Stimulated activated CD4-positive, alpha-beta T cell treated with anti-CD3 and anti-CD28 coated beads, Interleukin-12 subunit alpha, Interleukin-12 subunit beta, amount 100 ng/mL, for 24 hours (primary cell): Measurements from ENCODE around the gene NHSL2.

Source experiments
- DNase-seq, 2 experiments: peaks; one replicate each; pipeline ENCODE4 v3.0.0-alpha.2; 2020; ENCODE audit warnings: low read depth in 2 of 2

The NHSL2 gene

DNA sequence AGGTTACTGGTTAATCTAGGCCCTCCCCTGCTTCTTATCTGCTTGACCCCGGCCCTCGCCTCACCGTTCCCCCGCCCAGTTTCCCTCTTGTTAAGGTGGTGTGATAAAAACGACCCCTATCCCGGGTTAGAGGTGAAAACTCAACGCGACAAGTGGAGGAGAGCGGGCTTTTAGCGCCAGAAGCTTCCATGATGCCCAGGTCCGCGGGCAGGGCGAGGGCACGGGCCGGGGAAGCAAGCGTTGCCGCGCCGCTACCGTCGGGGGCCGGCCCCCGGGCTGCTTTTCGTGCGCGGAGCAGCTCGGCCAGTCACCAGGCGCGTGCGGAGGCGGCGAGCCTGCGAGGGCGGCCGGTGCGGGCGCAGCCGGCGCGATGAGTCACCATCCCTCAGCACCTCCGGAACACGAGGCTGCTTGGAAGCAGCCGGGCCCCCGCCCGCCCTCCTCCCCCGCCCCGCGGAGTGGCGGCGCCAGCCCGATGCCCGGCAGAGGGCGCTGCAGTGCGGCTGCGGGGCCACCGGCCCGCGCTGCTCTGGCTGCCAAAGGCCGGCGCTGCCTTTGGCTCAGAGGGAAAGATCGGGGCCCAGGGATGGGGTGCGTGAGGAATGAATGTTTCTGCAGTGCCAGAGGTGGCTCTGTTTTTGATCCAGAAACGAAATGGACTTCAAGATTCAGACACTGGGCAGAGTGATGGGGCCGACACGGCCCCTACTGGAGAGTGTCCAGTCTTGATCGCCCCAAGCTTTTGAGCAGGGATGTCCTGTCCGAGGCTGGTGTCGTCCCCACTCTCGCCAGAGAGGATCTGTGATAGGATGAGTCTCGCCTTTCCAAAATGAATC lies 107.8 kb downstream of the NHSL2 start:
- DNase-seq, result peak; percentile 51 to 63

DNA sequence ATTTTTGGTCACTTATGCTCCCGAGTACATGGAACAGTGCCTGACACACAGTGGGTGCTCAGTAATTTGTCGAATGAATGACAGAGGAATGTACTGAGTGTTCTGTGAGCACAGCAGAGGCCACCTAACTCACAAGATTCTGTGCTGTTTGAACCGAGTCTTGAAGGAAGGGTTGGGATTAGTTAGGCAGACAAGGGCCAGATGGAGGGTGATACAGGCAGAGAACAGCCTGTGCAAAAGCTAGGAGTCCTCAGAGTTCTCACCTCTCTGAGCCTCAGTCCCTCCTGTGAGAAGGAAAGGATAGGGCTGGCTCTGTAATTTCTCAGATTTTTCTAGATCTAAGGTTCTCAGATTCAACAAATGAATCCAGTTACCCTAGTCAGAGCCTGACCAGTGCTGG lies 108.8 kb downstream of the NHSL2 start:
- no peak for DNase-seq

DNA sequence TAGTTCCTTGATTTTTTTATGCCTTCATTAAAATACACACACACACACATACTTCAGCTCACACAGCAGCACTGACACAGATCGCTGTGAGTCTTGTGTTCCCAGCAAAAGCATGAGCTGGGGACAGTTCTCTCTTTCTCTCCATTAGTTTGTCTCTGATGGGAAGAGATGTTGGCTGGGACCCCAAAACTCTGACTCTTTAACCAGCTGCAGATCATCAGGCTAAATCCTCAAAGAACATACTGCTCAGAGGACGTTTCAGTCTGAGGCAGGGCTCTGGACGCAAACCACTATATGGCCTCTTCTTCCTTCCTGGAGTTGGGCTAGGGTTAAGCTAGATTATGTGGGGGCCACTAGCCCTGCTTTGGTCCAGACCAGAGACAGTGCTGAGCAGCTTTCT lies 109.6 kb downstream of the NHSL2 start:
- no peak for DNase-seq

DNA sequence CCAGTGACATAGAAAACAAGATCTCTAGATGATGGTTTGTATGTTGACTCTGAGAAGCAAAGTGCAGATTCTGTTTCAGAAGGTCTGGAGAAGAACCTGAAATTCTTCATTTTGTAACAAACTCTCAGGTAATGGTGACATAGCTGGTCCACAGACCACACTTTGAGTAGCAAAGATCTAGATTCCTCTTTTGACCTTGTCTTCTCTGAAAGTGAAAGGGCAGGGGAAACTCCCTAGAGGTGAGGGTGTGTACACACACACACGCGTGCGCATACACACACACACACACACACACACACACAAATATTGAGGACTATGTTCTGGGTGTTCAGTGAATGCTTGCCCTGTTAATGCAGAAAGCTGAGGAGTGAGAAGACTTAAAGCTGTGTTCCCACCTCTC lies 110.1 kb downstream of the NHSL2 start:
- no peak for DNase-seq

DNA sequence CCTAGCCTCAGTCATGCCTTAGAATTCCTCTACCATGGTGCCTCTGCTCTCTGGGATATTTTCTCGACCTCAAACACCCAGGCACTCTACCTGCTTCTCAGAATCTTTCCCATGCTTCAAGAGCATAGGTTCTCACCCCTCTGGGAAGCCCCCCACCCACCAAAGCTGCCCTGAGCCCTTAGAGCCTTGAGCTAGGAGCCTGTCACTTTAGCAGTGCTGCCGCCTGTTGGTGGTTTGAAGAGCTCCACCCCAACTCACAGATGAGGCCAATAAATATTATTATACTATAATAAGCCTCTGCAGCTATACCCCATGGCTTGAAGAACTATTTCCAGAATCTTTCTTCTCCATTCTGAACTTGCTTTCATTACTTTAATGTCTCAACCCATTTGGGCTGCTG lies 111.3 kb downstream of the NHSL2 start:
- peak in 1 of 2 experiments; percentile 8 for DNase-seq

DNA sequence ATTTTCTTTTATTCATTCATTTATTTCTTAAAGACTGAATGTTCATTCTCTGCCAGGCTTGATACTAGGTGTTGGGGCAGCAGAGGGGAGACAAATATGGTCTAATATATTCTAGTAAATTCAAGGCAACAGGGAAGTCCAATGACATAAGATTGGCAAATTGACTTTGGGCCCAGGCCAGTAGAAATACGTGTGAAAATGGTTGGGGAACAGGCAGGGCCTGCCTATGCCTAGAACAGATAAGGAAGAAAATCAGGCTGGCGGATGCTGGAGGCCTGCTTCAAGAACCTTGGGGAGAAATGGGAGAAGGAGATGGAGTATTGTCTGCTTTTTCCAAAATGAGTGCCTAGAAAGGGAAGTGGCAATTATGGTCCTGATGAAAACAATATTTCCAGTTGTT lies 112.4 kb downstream of the NHSL2 start:
- DNase-seq, result no peak

DNA sequence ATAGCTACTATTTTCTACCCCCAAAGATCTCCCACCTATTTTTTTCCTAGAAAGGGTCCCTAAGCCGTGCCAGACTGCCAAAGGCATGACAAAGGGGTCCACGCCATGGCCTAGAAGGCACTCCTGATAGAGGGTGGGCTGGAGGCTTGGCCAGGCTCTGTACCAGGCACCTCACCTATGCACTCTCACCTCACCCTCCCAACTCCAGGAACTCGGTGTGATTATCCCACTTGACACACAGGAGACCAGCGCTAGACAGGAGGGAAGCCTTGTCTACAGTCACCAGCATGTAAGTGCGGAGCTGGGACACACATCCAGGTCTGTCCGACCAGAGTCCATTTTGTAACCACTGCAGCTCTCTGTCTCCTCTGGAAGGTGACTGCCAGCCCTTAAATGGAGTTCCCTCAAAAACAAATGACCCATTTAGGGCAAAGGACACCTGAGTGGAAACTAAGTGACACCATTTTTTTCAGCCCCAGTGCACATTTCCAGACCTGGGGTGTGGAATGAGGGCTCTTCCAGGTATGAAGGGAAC lies 114.7 kb downstream of the NHSL2 start:
- no peak for DNase-seq

DNA sequence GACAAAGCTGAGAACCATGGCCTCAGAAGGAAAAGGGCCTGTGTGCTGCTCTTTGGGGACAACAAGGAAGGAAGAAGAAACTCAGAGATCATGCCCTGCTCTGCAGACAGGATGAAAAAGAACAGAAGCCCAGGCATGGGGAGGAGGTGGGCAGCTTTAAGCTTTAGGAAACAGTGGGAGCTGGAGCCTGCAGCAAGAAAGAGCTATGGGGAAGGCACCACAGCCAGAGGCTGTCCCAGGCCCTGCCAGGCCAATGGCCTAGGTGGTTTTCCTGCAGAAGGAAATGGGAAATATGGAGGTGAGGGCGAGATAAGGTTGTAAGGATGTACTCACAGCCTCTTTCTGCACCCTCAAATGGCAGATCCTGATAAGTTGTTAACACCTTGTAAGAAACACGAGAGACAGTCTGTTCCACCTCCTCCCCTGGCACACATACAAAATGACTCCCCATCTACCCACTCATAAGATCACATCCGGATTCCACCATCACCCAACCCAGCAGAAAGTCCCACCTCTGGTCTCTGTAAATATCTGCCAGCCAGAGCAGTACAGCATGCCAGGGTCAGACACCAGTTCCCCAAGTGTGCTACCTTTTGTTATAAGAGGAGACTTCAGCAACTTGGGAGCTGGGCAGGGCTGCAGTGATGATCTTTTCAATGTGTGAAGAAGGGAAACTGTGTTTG lies 115.8 kb downstream of the NHSL2 start:
- no peak for DNase-seq

DNA sequence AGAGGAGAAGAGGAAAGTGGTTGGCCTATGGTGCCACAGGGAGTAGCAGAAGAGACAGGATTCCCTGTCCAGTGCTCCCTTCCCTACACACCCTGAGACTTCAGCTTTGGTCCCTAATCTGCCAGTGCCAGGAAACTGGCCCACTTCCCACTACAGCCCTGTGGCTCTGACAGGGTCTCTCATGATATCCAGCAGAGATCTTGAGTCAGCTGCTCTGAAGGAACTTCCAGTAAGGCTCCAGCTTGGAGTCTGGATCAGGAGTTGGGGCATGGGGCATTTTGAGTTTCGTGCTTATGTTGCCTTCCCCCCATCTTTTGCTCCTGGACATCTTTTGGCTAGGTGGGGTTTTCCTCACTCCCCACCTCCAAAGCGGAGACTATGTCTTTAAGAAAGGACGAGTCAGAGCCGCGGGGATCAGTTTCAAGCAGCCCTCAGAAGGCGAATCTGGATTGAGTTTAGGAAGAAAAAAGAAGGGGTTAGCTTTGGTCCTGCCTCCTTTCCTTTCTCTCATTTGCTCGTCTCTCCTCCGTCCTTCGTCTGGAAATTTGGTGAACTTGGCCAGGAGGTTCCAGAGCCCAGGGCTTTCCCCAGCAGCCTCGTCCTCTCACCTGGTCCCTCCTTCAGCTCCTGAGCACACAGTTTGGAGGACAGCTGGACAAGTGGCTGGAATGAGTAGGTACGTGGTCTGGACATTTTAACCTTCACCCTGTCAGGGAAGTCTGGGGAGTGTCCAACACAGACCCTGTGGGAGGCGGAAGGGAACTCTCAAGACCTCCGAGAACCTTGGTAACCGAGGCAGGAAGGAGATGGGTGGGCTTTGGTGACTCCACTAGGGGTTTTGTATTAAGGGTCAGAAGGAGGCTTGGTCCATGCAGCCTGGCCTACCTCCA lies 116.6 kb downstream of the NHSL2 start:
- DNase-seq, result no peak

DNA sequence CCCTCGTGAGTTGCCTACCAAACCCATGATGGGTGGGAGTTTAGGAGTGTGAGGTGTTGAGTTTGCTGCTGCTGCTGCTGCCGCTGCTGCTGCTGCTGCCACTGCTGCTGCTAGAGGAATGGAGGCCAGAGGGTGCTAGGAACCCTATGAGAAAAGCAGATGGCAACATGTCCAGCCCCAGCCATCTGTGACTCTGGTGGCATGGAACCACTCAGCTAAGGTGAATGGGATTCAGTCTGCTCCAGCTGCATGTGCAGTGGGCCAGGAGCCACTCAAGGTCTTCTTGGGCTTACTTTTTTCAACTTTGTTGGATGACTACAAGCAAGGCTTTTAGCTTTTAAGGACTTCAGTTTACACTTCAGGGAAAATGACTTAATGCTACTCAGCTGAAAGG lies 117.3 kb downstream of the NHSL2 start:
- no peak for DNase-seq

DNA sequence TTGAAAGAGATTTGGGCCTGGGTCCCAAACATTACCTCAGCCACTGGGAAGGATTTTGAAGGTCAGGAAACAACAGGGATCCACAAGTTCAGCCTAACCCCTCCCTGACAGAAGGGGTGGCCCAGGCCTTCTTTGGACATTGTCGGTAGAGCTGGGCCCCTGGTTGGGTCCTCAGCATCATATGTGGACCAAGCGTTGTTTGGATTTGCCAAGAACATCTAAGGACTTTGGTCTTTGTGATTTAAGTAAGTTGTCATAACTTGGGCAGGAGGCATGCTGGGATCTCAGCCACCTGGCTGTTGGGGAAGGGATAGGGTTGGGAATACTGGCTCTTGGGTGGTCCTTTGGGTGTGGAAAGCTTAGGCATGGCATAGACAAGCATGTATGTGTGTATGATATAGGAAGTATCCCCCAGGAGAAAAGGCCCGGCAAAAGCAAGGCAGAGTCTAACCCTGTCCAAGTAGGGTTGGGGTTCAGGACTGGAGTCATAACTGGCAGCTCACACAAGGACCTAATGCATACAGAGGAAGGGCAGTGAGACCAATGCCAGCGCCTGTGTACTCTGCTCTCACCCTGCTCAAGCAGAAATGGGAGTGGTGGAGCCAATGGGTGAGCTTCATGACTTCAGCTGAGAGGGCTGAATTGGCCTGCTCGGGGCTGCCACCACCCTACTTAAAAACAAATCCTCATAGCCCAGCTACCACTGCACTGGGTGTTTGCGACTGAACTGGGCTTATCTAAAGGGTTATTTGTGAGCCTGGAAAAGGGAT lies 118.2 kb downstream of the NHSL2 start:
- no peak for DNase-seq

DNA sequence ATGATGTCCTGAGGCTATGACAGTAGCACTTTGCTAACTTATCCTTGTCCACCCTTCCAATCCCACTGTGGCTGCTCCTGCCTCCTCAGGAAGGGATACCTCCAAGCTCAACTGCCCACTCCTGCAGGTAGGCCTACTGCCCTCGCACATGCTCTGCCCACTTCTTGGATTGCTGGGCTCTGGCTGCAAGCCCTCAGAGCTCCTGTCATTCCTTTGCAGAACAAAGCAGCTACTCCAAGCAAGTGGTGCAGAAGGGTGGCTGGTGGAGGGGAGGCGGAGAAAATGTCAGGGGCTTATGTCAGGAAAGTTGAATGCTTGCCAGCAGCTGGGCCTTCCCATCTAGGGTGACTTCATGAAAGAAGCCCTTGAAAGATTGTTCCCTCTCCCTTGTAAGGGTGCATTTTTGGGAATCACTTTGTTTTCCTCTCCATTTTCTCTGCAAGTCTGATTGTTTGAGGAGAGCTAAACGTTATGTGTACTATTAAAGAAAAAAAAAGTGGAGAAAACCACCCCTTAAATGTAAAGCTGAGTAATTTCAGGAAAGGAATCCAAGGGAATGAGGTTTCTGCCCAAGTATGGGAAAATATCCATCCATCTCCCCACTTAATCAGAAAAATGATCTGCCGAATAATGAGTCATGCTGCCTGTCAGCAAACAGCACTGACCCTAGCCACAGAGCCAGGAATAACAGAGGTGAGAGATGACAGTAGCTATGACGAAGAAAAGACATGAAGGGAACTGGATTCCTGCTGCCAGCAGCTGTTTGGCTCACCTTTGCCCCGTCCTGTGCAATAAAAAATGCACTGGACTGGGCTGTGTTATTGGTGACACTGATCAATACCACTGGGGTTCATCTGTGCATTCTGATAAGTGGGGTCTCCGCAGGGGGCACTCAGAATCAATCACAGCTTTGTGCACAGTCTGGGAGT lies 119.1 kb downstream of the NHSL2 start:
- DNase-seq, result no peak

DNA sequence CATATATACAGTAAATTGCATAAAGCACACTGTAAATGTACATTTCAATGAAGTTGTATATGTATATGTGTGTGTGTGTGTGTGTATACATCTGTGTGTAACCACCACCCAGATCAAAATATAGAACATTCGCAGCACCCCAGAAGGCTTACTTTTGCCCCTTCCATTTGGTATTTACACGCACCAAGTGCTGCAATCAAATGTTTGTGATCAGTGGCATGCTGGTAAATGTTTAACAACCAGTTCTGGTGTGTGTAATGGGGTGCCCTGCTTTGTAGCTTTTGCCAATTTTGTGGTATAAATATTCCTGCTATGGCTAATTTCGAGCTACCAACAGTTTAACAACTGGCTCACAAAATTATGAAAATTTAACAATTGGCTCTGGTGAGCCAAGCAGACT lies 119.8 kb downstream of the NHSL2 start:
- DNase-seq, result no peak

DNA sequence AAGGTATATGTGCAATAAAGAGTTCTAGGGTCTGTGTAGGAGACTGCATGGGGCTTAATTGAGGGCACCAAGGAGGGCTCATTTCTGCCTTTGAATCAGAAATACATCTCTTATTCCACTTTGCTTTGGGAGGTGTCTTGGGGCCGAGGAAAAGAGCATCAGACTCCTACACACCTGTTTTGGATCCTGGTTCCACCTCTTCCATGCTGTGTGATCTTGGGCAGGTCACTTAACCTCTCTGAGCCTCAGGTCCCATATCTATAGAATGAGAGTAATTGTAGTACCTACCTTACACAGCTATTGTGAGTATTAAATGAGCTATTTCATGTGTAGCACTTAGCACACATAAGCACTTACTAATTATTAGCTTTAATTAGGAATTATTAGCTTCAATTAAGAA lies 120.5 kb downstream of the NHSL2 start:
- DNase-seq, result no peak

DNA sequence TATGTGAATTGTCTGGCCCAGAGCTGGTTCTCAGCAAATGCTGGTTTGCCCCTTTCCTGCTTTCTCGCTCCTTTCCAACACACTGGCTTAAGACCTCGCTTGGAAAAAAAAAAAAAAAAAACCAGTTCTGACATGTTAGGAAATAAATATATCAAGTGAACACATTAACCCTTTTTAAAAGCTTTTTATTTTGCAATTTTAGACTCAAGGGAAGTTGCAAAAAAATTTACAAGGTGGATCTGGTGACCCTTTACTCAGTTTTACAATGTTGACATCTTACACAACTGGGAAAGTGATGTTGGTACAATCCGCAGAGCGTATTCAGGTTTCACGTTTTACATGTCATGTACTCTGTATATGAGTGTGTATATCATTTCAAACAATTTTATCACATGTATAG lies 121.0 kb downstream of the NHSL2 start:
- no peak for DNase-seq

DNA sequence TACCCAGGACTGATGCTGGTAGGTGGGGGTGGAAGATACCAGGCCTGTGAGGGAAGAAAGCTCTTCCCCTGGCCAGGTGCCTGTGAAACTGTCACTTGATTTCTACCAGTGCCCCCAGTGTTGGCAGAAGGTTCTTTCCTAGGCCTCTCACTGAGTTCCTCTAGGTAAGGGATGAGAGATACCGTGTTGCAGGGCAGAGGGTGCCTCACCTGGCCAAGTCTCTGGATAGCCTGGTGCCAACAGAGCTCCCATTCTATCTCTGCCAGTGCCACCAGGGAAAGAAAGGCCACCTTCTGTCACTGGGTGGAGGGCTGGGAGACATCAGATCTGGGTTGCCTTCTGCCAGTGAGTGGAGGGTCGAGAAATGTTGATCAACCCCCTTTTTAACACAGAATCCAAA lies 127.0 kb downstream of the NHSL2 start:
- DNase-seq, result no peak

DNA sequence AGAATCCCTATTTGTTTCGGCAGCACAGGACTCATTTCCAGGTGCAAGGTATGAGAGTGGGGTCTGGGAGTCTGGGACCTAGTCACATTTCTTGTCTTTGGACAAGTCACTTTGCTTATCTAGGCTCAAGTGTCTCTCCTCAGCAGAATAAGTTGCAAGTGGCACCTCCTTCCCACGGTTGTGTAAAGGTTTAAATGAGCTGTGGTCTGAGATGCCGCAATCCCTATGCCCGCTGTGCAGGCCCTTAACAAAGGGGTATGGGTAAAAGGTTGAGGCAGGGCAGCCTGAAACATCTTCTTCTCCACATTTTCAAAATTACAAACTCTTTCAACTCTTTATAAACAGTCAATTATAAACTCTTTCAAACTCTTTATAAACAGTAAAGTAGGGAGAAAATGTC lies 127.4 kb downstream of the NHSL2 start:
- no peak for DNase-seq

DNA sequence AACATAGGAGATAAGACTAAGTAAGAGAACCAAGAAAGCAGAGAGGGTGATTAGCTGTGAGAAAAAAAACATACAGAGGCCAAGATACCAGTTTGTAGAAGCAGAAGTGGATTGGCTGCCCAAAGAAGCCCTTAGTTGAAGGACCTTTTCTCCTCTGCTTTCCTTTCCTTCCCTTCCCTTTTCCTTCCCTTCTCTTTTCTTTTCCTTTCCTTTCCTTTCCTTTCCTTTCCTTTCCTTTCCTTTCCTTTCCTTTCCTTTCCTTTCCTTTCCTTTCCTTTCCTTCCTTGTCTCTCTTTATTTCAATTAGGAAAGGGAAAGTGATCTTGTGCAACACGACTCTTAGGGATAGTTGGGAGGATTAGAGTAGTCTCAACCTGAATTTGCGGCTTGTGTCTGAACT lies 128.2 kb downstream of the NHSL2 start:
- DNase-seq, result no peak

DNA sequence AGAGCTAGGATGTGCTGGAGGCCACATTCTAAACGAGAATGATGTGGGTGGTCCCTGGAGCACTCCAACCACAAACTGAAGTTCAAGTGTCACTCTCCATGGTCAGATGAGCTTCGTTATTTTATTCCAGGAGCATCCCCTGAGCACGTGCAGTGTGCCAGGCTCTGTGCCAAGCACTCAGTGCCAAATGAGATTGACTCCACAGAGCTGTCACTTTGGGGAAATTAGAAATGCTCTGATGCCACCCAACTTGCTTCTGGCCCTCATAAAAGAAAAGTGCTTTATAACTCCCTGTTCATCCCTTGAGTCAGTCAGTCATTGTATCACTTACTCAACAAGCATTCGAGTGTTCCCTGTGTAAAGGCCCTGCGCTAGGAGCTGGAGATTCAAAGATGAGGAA lies 129.9 kb downstream of the NHSL2 start:
- DNase-seq, result no peak

DNA sequence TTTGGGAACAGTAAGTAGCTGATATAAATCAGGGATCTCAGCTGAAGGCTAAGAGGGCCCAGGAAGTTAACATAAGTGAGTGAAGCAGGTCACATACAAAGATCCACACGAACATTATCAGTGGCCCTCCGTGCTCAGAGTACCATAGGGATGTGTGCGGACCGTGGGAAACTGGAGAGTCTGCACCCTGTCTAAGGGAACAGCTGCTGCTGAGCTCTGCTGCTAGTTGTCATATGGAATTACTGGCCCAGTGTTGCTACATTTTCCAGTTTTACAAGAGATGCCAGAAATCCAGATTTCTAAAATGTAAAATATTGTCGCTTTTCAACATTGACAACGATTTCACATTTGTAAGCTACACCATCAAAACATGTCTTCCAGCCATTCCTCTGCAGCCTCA lies 130.5 kb downstream of the NHSL2 start:
- DNase-seq, result no peak
